ENCODE data around the gene CAMSAP2. TPM values are rescaled to one million over a fixed set of nuclear protein-coding genes. Genes with fewer than 3 reads are reported as not detected.

Gene CAMSAP2
- total RNA-seq, 2 donors from 2014 or later = 5.4 to 7.5 TPM

DNA sequence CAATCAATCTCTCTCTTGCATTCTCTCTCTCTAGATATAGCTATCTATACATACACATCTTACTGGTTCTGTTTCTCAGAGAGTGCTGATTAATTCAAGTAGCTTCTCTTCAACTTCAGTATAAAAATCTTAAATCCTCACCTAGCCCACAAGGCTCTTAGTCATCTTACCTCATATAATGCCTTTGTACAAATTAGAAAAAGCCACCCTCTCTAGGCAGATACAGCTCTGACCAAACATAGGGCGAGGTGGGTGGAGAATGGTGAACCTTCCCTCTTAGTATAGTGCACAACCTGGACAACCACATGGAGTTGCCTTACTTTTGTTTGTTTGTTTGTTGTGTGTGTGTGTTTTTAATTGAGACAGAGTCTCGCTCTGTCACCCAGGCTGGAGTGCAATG, 150.9 kb downstream of the CAMSAP2 start:
- DNase-seq = no peak
- Histone ChIP-seq H3K27me3 (no peaks in the 10 kb centered on the region), H3K4me3 (no peak overlapping the region), H3K9ac (ENCODE audit: low read depth in 2 of 2, low read length in 2 of 2) (no peak overlapping the region), H3K27ac (no peak overlapping the region), H3K36me3 (no peaks in the 10 kb centered on the region), H3K9me3 (no peaks in the 10 kb centered on the region), H3K4me1 (no peaks in the 10 kb centered on the region)
- intact Hi-C loops (cut with DNase I) = loop anchor here (10.0 kb wide), 1 partner anchor 155 kb away; no protein-coding TSS in a partner anchor
- TF ChIP-seq, protein P1, sequence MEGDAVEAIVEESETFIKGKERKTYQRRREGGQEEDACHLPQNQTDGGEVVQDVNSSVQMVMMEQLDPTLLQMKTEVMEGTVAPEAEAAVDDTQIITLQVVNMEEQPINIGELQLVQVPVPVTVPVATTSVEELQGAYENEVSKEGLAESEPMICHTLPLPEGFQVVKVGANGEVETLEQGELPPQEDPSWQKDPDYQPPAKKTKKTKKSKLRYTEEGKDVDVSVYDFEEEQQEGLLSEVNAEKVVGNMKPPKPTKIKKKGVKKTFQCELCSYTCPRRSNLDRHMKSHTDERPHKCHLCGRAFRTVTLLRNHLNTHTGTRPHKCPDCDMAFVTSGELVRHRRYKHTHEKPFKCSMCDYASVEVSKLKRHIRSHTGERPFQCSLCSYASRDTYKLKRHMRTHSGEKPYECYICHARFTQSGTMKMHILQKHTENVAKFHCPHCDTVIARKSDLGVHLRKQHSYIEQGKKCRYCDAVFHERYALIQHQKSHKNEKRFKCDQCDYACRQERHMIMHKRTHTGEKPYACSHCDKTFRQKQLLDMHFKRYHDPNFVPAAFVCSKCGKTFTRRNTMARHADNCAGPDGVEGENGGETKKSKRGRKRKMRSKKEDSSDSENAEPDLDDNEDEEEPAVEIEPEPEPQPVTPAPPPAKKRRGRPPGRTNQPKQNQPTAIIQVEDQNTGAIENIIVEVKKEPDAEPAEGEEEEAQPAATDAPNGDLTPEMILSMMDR (IDR thresholded peaks at IDR 0.05) = no peak

DNA sequence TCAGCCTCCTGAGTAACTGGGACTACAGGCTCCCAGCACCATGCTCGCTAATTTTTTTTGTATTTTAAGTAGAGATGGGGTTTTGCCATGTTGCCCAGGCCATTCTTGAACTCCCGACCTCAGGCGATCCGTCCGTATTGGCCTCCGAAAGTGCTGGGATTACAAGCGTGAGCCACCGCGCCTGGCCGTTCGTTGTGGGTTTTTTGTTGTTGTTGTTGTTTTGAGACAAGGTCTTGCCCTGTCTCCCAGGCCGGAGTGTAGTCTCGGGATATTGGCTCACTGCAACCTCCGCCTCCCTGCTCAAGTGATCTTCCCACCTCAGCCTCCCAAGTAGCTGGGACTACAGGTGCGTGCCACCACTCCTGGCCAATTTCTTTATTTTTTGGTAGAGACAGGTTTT, 151.3 kb downstream of the CAMSAP2 start:
- no peaks in the 10 kb centered on the region for H3K4me1 ChIP-seq
- intact Hi-C loops (cut with DNase I) = no loop called here
- no peaks in the 10 kb centered on the region for H3K9me3 ChIP-seq
- H3K9ac ChIP-seq (ENCODE audit: low read depth in 2 of 2, low read length in 2 of 2) = no peak overlapping the region
- TF ChIP-seq, protein P1 (IDR thresholded peaks at IDR 0.05) = no peak
- no peak overlapping the region for H3K27ac ChIP-seq
- H3K36me3 ChIP-seq = no peaks in the 10 kb centered on the region
- no peak overlapping the region for H3K4me3 ChIP-seq
- no peak for DNase-seq
- no peaks in the 10 kb centered on the region for H3K27me3 ChIP-seq

DNA sequence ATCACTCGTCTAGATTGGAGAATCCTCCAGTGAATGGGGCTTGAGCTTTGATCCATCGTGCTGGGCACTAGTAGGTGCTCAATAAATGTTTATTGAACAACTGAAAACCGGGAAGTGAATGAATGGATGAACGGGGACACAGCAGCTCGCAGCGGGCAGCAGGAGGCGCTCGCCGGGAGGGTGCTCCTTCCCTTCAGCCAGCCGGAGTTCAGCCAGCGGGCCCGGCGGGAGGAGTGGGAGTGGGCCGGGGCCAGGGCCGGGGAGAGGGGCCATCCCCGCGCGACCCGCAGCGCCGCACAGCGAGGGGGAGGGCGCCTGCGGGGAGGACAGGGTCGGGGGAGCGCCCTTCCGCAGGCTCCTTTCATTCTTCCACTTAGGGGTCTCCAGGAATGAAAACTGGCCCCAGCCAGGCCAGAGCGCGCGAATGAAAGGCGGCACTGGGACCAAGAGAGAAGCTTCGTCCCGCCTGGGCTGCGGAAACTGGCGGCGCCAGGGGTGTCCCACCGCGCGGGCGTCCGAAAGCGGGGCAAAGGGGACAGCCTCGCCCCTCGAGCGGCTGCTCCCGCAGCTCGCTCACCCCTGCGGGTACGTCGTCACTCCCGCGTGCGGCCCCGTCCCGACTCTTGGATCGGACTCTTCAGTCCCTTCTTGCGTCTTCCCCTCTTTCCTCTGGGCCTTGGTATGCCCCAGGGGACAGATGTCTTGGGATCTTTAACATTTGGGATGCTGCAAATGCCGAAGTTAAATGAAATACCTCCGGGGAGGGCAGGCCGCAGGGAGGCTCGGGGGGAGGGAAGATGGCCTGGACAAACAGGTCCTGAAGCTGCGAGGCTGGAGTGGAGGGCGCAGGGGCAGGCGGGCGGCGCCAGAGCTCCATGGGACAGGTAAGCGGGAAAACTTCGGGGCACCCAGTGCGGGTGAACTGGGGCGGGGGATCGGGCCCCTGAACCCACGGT, 152.4 kb downstream of the CAMSAP2 start:
- H3K4me1 ChIP-seq = no peaks in the 10 kb centered on the region
- peak overlapping the region; percentile 77 to 86 for H3K9ac ChIP-seq (ENCODE audit: low read depth in 2 of 2, low read length in 2 of 2)
- no peaks in the 10 kb centered on the region for H3K9me3 ChIP-seq
- H3K36me3 ChIP-seq = no peaks in the 10 kb centered on the region
- DNase-seq = peak; percentile 75
- H3K27ac ChIP-seq = peak overlapping the region; percentile 44
- H3K4me3 ChIP-seq = peak overlapping the region; percentile 47
- TF ChIP-seq, protein P1 (IDR thresholded peaks at IDR 0.05) = no peak
- no peaks in the 10 kb centered on the region for H3K27me3 ChIP-seq
- intact Hi-C loops (cut with DNase I) = no loop called here

DNA sequence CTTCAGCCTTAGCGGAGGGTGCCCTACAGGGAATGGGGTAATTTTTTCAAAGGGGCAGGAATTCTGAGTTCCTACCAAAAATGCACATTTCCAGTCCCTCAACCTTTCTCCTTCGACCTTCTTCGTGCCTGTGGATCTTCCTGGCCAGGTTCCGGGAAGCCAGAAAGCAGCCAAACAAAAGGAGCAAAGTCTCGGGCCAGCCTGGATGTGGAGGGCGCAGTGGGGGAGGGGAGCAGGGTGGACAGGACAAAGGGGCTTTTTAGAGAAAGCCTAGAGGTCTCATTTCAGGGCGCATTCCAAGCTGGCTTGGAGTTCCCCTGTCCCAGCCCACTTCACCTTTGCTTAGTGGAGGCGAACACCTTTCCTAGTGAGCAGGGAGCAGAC, 153.1 kb downstream of the CAMSAP2 start:
- Histone ChIP-seq H3K4me3 (peak overlapping the region; percentile 47), H3K27me3 (no peaks in the 10 kb centered on the region), H3K9me3 (no peaks in the 10 kb centered on the region), H3K27ac (peak overlapping the region; percentile 44), H3K4me1 (no peaks in the 10 kb centered on the region), H3K36me3 (no peaks in the 10 kb centered on the region), H3K9ac (ENCODE audit: low read depth in 2 of 2, low read length in 2 of 2) (peak overlapping the region; percentile 60 to 86)
- TF ChIP-seq, protein P1 (IDR thresholded peaks at IDR 0.05) = no peak
- intact Hi-C loops (cut with DNase I) = no loop called here
- DNase-seq = peak; percentile 79

DNA sequence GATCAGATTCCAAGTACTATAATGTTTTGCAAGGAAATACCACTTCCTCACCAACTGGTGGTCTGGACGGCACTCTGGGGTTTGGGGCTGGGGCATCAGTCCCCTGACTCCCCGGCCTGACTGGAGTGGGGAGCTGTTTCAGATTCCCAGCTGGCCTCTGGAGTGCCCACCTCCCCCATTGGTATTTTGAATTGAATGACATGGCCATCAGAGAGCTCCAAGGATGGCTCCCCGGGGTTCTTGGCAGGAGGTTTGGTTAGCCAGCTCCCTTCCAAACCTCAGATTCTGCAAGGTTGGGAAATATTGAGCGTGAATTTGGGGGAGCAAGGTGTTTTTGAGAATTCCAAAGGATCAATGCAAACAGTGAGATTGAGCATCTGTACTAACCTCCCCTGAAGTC, 153.9 kb downstream of the CAMSAP2 start:
- Histone ChIP-seq H3K9me3 (no peaks in the 10 kb centered on the region), H3K4me1 (peaks cover 5% of the 10 kb centered on the region), H3K9ac (ENCODE audit: low read depth in 2 of 2, low read length in 2 of 2) (peak overlapping the region in 1 of 2 donors; percentile 86), H3K27ac (peak overlapping the region; percentile 44), H3K27me3 (no peaks in the 10 kb centered on the region), H3K4me3 (no peak overlapping the region), H3K36me3 (no peaks in the 10 kb centered on the region)
- intact Hi-C loops (cut with DNase I) = no loop called here
- TF ChIP-seq, protein P1 (IDR thresholded peaks at IDR 0.05) = no peak
- DNase-seq = no peak
